ENCODE results near the gene TEX13D.

Gene TEX13D

DNA sequence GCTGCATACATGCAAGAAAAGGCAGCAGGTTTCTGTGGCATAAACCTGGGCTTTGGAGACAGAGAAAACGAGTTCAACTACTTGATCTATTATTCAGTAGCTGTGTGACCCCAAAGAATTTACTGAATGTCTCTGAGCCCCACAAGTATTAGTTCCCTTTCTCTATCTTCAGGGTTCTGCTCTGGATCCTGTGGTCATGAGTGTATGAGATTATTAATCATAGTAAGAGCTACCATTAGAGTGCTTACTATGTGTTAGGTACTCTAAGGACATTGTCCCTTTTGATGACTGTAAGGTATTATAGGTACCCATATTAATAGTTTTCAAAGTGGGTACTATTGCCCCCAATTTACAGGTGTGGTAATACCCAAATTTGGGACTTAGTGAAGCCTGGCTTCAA lies 5.5 kb downstream of the TEX13D start:
- Histone ChIP-seq H3K4me3 (ENCODE audit: low read length in 2 of 2) (no peak overlapping the region), H3K4me1 (ENCODE audit: control insufficient read depth, insufficient read depth, low read length) (no peaks in the 10 kb centered on the region), H3K27ac (ENCODE audit: low read length) (no peak overlapping the region), H3K36me3 (ENCODE audit: control insufficient read depth in 2 of 2, insufficient read depth in 2 of 2, low read length in 2 of 2) (no peaks in the 10 kb centered on the region), H3K27me3 (ENCODE audit: control insufficient read depth in 1 of 2, insufficient read depth in 2 of 2, low read length in 2 of 2) (no peaks in the 10 kb centered on the region), H3K9me3 (ENCODE audit: control insufficient read depth in 2 of 2, low read length in 2 of 2) (no peaks in the 10 kb centered on the region), H3K9ac (ENCODE audit: low read length in 2 of 2) (no peak overlapping the region)

DNA sequence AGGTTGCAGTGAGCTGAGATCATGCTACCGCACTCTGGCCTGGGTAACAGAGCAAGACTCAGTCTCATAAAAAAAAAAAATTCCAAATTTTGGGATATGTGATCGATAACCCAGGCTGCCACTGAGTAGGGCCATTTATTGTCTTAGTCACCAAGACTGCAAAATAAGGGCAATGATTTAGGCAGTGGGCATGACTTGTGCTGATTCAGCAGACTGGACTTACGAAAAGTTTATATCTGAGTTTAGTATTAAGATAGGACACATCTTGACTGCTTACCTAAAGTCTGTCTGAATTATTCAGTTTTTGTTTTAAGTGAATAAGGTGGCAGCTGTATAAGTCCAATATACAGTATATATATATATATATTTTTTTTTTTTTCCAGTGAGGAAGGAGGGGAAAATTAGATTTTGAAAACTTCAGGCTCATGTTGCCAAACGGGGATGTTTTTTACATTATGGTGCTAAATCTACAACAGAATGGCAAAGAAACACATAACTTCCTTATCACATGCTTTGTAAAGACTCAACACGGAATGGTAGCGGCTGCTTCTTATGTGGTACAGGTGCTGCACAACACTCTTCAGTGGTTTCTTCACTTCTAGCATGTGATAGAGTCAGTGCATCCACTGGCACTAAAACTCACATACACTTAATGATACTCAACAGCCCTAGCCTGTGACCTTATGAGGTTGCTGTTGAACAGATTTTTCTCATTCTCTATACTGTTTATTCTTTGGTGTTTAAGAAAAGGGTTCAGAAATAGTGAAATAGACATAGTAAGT lies 6.5 kb downstream of the TEX13D start:
- H3K4me1 ChIP-seq (ENCODE audit: control insufficient read depth, insufficient read depth, low read length) = no peaks in the 10 kb centered on the region
- no peak overlapping the region for H3K4me3 ChIP-seq (ENCODE audit: low read length in 2 of 2)
- no peak overlapping the region for H3K27ac ChIP-seq (ENCODE audit: low read length)
- H3K9me3 ChIP-seq (ENCODE audit: control insufficient read depth in 2 of 2, low read length in 2 of 2) = no peaks in the 10 kb centered on the region
- H3K27me3 ChIP-seq (ENCODE audit: control insufficient read depth in 1 of 2, insufficient read depth in 2 of 2, low read length in 2 of 2) = no peaks in the 10 kb centered on the region
- H3K36me3 ChIP-seq (ENCODE audit: control insufficient read depth in 2 of 2, insufficient read depth in 2 of 2, low read length in 2 of 2) = no peaks in the 10 kb centered on the region
- H3K9ac ChIP-seq (ENCODE audit: low read length in 2 of 2) = no peak overlapping the region

DNA sequence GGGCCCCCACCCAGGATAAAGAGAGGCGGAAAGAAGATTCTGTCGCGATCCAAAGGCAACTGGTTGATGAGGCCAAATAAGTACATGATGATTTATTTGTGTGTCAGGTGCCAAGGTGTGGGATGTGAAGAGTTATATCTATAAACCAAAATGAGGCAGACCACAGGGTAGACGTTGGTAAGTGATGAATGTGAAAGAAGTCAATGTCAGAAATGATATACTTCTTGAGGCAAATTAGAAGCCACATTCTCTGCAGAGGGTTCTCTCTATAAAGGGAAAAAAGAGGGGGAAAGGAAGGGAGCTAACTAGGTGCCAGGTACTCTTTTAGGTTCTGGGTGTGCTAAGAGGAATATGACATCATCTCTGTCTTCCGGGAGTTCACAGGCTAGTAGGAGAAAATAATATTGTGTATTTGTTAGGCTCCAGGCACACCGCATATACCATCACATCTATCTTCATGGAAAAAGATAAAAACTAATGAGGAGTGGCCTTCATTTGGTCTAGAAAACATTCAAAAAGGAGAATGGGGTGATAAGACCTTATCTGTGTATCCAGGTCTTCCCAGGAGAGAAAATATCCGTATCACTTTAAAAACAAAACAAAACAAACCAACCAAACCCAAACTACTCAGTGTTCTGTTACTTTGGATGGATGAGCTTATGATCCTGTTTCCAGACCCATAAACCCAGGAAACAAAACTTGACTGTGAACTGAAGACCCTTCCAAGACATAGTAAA lies 9.1 kb downstream of the TEX13D start:
- H3K4me1 ChIP-seq (ENCODE audit: control insufficient read depth, insufficient read depth, low read length) = no peaks in the 10 kb centered on the region
- H3K27me3 ChIP-seq (ENCODE audit: control insufficient read depth in 1 of 2, insufficient read depth in 2 of 2, low read length in 2 of 2) = no peaks in the 10 kb centered on the region
- H3K9ac ChIP-seq (ENCODE audit: low read length in 2 of 2) = no peak overlapping the region
- H3K27ac ChIP-seq (ENCODE audit: low read length) = no peak overlapping the region
- H3K4me3 ChIP-seq (ENCODE audit: low read length in 2 of 2) = no peak overlapping the region
- H3K9me3 ChIP-seq (ENCODE audit: control insufficient read depth in 2 of 2, low read length in 2 of 2) = no peaks in the 10 kb centered on the region
- no peaks in the 10 kb centered on the region for H3K36me3 ChIP-seq (ENCODE audit: control insufficient read depth in 2 of 2, insufficient read depth in 2 of 2, low read length in 2 of 2)

DNA sequence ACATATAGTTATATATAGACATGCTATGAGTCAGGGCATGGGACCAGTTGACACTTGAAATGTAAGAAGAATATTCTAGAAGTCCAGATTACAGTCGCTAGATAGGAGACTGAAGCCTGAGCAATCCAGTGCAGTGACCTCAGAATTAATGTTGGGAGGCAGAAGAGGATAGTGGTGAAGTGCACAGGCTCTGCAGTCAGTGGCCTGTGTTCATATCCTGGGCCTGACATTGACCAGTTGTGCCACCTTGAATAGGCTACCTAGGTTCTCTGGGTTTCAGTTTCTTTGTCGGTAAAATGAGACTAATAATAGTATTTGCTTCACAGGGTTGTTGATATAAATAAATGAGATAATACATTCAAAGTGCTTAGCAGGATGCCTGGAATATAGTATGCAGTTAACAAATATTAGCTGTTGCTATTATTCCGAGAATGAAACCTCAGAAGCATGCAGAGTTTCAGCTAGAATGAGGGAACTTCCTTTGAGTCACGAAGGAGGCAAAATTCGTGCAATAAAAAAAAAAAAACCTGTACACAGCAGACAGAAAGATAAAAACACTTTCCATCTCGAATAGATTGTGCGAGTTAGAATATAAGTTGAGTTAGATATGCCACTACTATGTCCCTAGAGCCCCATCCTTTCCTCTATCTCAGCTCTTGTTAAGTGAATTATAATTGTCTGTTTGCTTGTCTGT lies 9.9 kb downstream of the TEX13D start:
- no peak overlapping the region for H3K9ac ChIP-seq (ENCODE audit: low read length in 2 of 2)
- no peaks in the 10 kb centered on the region for H3K9me3 ChIP-seq (ENCODE audit: control insufficient read depth in 2 of 2, low read length in 2 of 2)
- H3K4me1 ChIP-seq (ENCODE audit: control insufficient read depth, insufficient read depth, low read length) = no peaks in the 10 kb centered on the region
- H3K4me3 ChIP-seq (ENCODE audit: low read length in 2 of 2) = no peak overlapping the region
- no peaks in the 10 kb centered on the region for H3K36me3 ChIP-seq (ENCODE audit: control insufficient read depth in 2 of 2, insufficient read depth in 2 of 2, low read length in 2 of 2)
- no peak overlapping the region for H3K27ac ChIP-seq (ENCODE audit: low read length)
- H3K27me3 ChIP-seq (ENCODE audit: control insufficient read depth in 1 of 2, insufficient read depth in 2 of 2, low read length in 2 of 2) = no peaks in the 10 kb centered on the region

DNA sequence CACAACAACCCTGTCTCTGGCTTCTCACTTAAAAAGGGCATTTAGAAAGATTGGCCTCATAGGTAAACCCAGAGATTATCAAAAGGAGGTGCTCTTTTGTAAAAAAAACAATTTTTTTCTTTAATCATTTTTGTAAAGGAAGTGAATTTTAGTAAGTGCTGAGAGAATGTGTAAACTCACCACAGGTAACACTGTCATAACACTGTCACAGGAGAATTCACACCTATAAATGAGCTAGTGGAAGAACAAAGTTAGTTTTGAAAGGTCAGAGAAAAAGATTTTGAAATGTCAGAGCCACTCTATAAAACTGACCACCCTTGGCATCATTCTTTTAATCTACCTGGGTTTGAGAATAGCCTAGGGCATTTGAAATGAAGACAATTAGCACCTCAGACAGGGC lies 10.6 kb downstream of the TEX13D start:
- H3K9ac ChIP-seq (ENCODE audit: low read length in 2 of 2) = no peak overlapping the region
- H3K36me3 ChIP-seq (ENCODE audit: control insufficient read depth in 2 of 2, insufficient read depth in 2 of 2, low read length in 2 of 2) = no peaks in the 10 kb centered on the region
- no peak overlapping the region for H3K4me3 ChIP-seq (ENCODE audit: low read length in 2 of 2)
- no peaks in the 10 kb centered on the region for H3K9me3 ChIP-seq (ENCODE audit: control insufficient read depth in 2 of 2, low read length in 2 of 2)
- H3K4me1 ChIP-seq (ENCODE audit: control insufficient read depth, insufficient read depth, low read length) = no peaks in the 10 kb centered on the region
- H3K27ac ChIP-seq (ENCODE audit: low read length) = no peak overlapping the region
- no peaks in the 10 kb centered on the region for H3K27me3 ChIP-seq (ENCODE audit: control insufficient read depth in 1 of 2, insufficient read depth in 2 of 2, low read length in 2 of 2)

DNA sequence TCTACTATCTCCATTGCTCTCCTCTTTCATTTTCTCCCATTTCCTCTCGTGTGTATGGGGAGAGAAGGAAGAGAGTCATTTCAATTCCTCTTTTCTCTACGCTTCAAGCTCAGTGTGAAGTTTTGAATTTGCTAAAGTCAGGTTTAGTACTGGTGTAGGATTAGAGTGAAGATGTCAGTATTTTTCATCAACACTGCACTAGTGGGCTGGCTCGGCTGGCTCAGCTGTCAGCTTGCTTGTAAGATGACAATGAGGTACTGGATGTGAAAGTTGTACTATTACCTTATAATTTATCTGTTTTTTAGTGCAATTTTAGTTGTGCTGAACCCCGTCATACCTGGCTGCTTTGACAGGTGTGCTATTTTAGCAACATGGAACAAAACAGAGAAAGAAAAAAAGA lies 11.8 kb downstream of the TEX13D start:
- H3K4me3 ChIP-seq (ENCODE audit: low read length in 2 of 2) = no peak overlapping the region

DNA sequence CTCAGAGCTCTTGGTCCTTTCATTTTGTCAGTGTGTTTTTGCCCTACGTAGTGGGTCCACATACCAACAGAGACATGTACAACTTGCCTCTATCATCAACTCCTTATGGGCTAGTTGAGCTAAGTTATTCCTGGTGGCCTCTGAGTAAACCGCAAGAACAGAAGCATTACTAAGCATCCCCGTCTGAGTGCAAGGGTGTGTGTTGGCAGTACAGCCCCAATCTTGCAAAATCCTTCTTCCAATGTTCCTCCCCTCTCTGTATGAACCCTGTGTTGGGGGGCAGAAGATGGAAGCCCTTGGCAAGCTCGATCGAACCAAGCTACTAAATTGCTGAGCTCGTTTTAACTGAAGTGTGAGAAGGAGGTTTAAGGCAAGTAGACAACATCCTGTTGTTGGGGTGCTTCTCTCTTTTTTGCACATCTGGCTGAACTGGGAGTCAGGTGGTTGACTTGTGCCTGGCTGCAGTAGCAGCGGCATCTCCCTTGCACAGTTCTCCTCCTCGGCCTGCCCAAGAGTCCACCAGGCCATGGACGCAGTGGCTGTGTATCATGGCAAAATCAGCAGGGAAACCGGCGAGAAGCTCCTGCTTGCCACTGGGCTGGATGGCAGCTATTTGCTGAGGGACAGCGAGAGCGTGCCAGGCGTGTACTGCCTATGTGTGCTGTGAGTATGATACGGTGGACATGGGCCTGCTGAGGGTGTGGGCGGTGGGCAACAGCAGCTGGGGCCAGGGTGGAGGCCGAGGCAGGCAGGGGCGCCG lies 13.8 kb downstream of the TEX13D start, which contains the start of gene SH2D1A:
Gene SH2D1A (plus strand): TSS at position 447 of the 760 bp plus-strand sequence. CDS start 80 bp downstream, at position 527.
- H3K4me3 ChIP-seq (ENCODE audit: low read length in 2 of 2) = no peak within 1 kb of the TSS
- no peaks in the 10 kb centered on the region for H3K4me1 ChIP-seq (ENCODE audit: control insufficient read depth, insufficient read depth, low read length)
- no peaks in the 10 kb centered on the region for H3K36me3 ChIP-seq (ENCODE audit: control insufficient read depth in 2 of 2, insufficient read depth in 2 of 2, low read length in 2 of 2)
- H3K27me3 ChIP-seq (ENCODE audit: control insufficient read depth in 1 of 2, insufficient read depth in 2 of 2, low read length in 2 of 2) = no peaks in the 10 kb centered on the region
- no peaks in the 10 kb centered on the region for H3K9me3 ChIP-seq (ENCODE audit: control insufficient read depth in 2 of 2, low read length in 2 of 2)
- H3K27ac ChIP-seq (ENCODE audit: low read length) = no peak within 1 kb of the TSS
- H3K9ac ChIP-seq (ENCODE audit: low read length in 2 of 2) = no peak within 1 kb of the TSS

More for the DNA sequence above, 11.8 kb downstream of the TEX13D start:
- Histone ChIP-seq H3K27me3 (ENCODE audit: control insufficient read depth in 1 of 2, insufficient read depth in 2 of 2, low read length in 2 of 2) (no peaks in the 10 kb centered on the region), H3K4me1 (ENCODE audit: control insufficient read depth, insufficient read depth, low read length) (no peaks in the 10 kb centered on the region), H3K27ac (ENCODE audit: low read length) (no peak overlapping the region), H3K9ac (ENCODE audit: low read length in 2 of 2) (no peak overlapping the region), H3K9me3 (ENCODE audit: control insufficient read depth in 2 of 2, low read length in 2 of 2) (no peaks in the 10 kb centered on the region), H3K36me3 (ENCODE audit: control insufficient read depth in 2 of 2, insufficient read depth in 2 of 2, low read length in 2 of 2) (no peaks in the 10 kb centered on the region)

DNA sequence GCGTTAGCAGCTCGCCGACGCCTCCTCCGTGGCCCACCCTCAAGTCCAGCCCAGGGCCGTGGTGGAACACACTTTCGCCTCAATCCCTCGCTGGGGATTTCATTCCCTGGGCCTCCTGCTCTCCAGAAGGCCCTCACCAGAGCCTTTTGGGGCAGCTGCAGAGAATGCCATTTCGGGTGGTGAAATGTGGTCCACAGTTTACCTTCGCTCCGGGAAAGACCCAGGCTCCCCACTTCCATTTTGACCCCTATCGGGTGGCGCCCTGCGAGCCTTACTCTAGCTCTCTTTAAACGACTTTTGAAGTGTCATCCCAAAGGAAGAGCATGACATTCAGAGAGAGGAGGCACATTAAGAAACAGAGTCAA lies 14.4 kb downstream of the TEX13D start:
- Histone ChIP-seq H3K4me1 (ENCODE audit: control insufficient read depth, insufficient read depth, low read length) (no peaks in the 10 kb centered on the region), H3K9me3 (ENCODE audit: control insufficient read depth in 2 of 2, low read length in 2 of 2) (no peaks in the 10 kb centered on the region), H3K9ac (ENCODE audit: low read length in 2 of 2) (no peak overlapping the region), H3K27me3 (ENCODE audit: control insufficient read depth in 1 of 2, insufficient read depth in 2 of 2, low read length in 2 of 2) (no peaks in the 10 kb centered on the region), H3K27ac (ENCODE audit: low read length) (no peak overlapping the region), H3K4me3 (ENCODE audit: low read length in 2 of 2) (no peak overlapping the region), H3K36me3 (ENCODE audit: control insufficient read depth in 2 of 2, insufficient read depth in 2 of 2, low read length in 2 of 2) (no peaks in the 10 kb centered on the region)

DNA sequence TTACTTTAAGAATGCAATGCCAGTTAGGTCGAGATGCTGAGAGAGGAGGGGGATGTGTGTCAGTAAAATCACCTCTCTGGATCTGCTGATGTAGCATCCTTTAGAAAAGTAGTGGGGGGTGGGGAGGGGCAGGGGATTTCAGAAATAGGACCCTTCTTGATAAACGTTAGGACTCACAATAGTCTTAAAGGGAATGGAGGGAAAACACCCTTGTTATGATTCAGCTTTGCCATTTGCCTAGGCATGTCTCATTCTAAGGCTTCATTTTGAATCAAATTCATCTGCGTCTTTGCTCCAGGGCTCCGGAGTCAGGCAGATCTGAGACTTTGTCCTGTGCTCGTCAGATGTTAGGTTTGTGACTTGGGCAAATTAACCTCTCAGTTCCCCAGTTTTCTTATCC lies 14.8 kb downstream of the TEX13D start:
- H3K9ac ChIP-seq (ENCODE audit: low read length in 2 of 2) = no peak overlapping the region
- H3K4me3 ChIP-seq (ENCODE audit: low read length in 2 of 2) = no peak overlapping the region
- no peaks in the 10 kb centered on the region for H3K9me3 ChIP-seq (ENCODE audit: control insufficient read depth in 2 of 2, low read length in 2 of 2)
- H3K4me1 ChIP-seq (ENCODE audit: control insufficient read depth, insufficient read depth, low read length) = no peaks in the 10 kb centered on the region
- no peak overlapping the region for H3K27ac ChIP-seq (ENCODE audit: low read length)
- no peaks in the 10 kb centered on the region for H3K36me3 ChIP-seq (ENCODE audit: control insufficient read depth in 2 of 2, insufficient read depth in 2 of 2, low read length in 2 of 2)
- no peaks in the 10 kb centered on the region for H3K27me3 ChIP-seq (ENCODE audit: control insufficient read depth in 1 of 2, insufficient read depth in 2 of 2, low read length in 2 of 2)

DNA sequence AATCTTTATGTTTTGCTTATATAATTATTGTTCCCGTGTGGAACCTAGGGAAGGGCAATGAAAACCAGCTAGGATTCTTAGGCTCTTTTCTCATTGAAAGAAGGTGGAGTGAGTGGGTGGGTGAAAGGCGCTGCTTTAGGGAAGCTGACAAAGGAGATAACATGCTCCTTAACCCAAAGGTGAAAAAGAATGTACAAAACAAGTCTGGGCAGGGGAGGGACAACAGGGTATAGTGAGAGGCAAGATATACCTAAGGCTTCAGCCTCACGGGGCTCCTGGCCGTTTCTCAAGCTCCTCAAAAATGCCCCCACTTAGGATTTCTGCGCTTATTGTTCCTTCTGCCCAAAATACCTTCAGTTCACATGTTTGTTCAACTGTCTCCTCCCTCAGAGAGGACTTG lies 15.7 kb downstream of the TEX13D start:
- no peaks in the 10 kb centered on the region for H3K4me1 ChIP-seq (ENCODE audit: control insufficient read depth, insufficient read depth, low read length)
- H3K36me3 ChIP-seq (ENCODE audit: control insufficient read depth in 2 of 2, insufficient read depth in 2 of 2, low read length in 2 of 2) = no peaks in the 10 kb centered on the region
- no peak overlapping the region for H3K4me3 ChIP-seq (ENCODE audit: low read length in 2 of 2)
- no peak overlapping the region for H3K27ac ChIP-seq (ENCODE audit: low read length)
- H3K27me3 ChIP-seq (ENCODE audit: control insufficient read depth in 1 of 2, insufficient read depth in 2 of 2, low read length in 2 of 2) = no peaks in the 10 kb centered on the region
- H3K9ac ChIP-seq (ENCODE audit: low read length in 2 of 2) = no peak overlapping the region
- no peaks in the 10 kb centered on the region for H3K9me3 ChIP-seq (ENCODE audit: control insufficient read depth in 2 of 2, low read length in 2 of 2)
